Measurements from ENCODE around the gene RRP1.

DNA sequence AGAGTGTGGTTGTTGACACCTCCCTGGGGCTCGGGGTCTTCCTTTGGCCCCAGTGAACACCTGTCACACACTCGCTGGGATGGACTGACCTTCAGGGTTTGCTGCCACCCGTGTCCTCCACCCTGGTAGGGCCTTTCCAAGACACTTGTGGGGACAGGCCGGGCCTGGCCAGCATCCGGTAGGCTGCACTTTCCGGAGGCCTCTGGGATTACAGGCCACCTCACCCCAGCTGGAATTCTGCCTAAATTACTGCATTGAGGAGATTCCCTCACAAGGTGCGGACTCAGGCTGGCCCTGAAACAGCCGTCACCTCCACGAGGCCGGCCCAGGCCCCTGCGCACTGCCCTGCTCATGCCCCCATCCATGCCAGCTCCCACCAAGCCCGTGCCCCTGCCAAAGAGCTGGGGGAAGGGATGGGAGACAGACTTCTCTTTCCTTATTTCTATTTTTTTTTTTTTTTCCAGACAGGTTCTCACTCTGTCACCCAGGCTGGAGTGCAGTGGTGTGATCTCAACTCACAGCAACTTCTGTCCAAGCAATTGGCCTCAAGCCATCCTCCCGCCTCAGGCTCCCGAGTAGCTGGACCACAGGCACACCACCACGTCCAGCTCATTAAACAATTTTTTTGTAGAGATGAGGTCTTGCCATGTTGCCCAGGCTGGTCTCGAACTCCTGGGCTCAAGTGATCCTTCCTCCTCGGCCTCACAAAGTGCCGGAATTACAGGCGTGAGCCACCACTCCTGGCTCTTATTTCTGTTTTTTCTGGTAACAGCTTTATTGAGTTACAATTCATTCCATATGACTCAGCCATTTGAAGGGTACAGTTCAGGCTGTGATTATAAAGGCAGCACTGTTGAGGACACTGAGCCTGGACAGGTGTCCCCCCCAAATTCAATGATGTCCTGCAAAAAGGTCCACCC, 24.5 kb upstream of the RRP1 start:
- TF ChIP-seq EZH2 (IDR thresholded peaks at IDR 0.05) (no peak), POLR2AphosphoS5 (IDR thresholded peaks at IDR 0.05; ENCODE audit: borderline replicate concordance, low read depth, low read length) (no peak), FOXP2 (optimal IDR thresholded peaks at IDR 0.05; ENCODE audit: control extremely low read depth, extremely low read length, insufficient read depth) (no peak)

Data from SK-N-MC (cell line).